GM12891 (cell line): ENCODE measurements around the gene ARHGAP26.
"Not testable (repeated sequence)": the region's sequence is repeated elsewhere in the genome, so short reads cannot be mapped to it uniquely, and the experiment has no call there.

ENCODE experiments used
- PAX5 ChIP-seq: IDR thresholded peaks from 2 replicates; pipeline ENCODE4 v1.6.1; 2011; ENCODE audit warnings: low read length, moderate library complexity, mild to moderate bottlenecking; ENCODE audit not compliant: insufficient read depth, severe bottlenecking
- POLR2A ChIP-seq: IDR thresholded peaks from 2 replicates; pipeline ENCODE4 v1.6.1; 2011; ENCODE audit warnings: low read depth, low read length, control low read depth
- POLR2AphosphoS5 ChIP-seq: IDR thresholded peaks from 2 replicates; pipeline ENCODE4 v1.6.1; 2011; ENCODE audit warnings: low read depth, low read length, control low read depth
- POU2F2 ChIP-seq: IDR thresholded peaks from 2 replicates; pipeline ENCODE4 v1.6.1; 2011; ENCODE audit warnings: low read depth, mild to moderate bottlenecking, control low read depth, low read length, moderate library complexity
- TAF1 ChIP-seq: IDR thresholded peaks from 2 replicates; pipeline ENCODE4 v1.6.1; 2011; ENCODE audit warnings: low read depth, low read length, control low read depth

DNA sequence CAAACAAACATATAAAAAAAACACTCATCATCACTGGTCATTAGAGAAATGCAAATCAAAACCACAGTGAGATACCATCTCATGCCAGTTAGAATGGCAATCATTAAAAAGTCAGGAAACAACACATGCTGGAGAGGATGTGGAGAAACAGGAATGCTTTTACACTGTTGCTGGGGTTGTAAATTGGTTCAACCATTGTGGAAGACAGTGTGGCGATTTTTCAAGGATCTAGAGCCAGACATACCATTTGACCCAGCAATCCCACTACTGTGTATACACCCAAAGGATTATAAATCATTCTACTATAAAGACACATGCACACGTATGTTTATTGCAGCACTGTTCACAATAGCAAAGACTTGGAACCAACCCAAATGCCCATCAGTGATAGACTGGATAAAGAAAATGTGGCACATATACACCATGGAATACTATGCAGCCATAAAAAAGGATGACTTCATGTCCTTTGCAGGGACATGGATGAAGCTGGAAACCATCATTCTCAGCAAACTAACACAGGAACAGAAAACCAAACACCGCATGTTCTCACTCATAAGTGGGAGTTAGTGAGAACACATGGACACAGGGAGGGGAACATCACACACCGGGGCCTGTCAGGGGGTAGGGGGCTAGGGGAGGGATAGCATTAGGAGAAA is 433.3 kb downstream of the ARHGAP26 start:
- not testable (repeated sequence) for TF ChIP-seq POLR2AphosphoS5, TAF1, POLR2A, POU2F2, PAX5
